OCI-LY3 (cell line): ENCODE results near the gene DUSP10.

Source experiments
- EZH2phosphoT487 ChIP-seq: fragments of 200-600 bp; shearing (Covaris generic); IDR thresholded peaks from 2 replicates; pipeline ENCODE4 v1.6.1; 2018; ENCODE audit warnings: antibody characterized with exemption, mixed run types, low read depth
- TF ChIP-seq, protein P1 (sequence below): fragments of 200-600, 300-600 bp; sonication (generic); IDR thresholded peaks from 2 replicates; pipeline ENCODE4 v1.5.1; 2014; ENCODE audit warnings: antibody characterized with exemption, low read length, low read depth

DNA sequence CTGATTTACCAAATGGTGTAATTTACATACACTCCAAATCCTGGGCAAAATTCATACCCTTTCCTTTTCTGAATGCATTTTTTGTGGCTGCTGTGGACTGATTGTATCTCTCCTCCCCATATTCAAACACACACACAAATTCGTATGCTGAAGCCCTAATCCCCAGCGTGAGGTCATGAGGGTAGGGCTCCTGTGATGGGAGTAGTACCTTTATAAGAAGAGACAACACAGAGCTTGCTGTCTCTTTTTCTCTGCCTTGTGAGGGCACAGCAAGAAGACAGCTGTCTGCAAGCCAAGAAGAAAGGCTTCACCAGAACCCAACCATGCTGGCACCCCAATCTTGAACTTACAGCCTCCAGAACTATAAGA, 24.4 kb downstream of the DUSP10 start:
- TF ChIP-seq, protein P1, sequence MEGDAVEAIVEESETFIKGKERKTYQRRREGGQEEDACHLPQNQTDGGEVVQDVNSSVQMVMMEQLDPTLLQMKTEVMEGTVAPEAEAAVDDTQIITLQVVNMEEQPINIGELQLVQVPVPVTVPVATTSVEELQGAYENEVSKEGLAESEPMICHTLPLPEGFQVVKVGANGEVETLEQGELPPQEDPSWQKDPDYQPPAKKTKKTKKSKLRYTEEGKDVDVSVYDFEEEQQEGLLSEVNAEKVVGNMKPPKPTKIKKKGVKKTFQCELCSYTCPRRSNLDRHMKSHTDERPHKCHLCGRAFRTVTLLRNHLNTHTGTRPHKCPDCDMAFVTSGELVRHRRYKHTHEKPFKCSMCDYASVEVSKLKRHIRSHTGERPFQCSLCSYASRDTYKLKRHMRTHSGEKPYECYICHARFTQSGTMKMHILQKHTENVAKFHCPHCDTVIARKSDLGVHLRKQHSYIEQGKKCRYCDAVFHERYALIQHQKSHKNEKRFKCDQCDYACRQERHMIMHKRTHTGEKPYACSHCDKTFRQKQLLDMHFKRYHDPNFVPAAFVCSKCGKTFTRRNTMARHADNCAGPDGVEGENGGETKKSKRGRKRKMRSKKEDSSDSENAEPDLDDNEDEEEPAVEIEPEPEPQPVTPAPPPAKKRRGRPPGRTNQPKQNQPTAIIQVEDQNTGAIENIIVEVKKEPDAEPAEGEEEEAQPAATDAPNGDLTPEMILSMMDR, result no peak
- no peak for TF ChIP-seq EZH2phosphoT487
